ENCODE measurements around the gene DGKK.
"Not testable (repeated sequence)": the region's sequence is repeated elsewhere in the genome, so short reads cannot be mapped to it uniquely, and the experiment has no call there.

DGKK gene

GRCh38 chrX:50430917-50431575 is 39.6 kb downstream of the DGKK start:
- DNase-seq: no peak

- no peak for DNase-seq
These were observed 42.5 kb downstream of the DGKK start for GRCh38 chrX:50428174-50428573.

- no peak for DNase-seq
These were observed 62.6 kb downstream of the DGKK start for GRCh38 chrX:50407976-50408375.

GRCh38 chrX:50403903-50404302 is 66.7 kb downstream of the DGKK start:
- DNase-seq: no peak

GRCh38 chrX:50402886-50403285 is 67.7 kb downstream of the DGKK start:
- no peak for DNase-seq

- no peak for DNase-seq
These were observed 76.7 kb downstream of the DGKK start for GRCh38 chrX:50393902-50394301.

- no peak for DNase-seq
These were observed 84.1 kb downstream of the DGKK start for GRCh38 chrX:50386520-50386919.

- DNase-seq: no peak
These were observed 88.8 kb downstream of the DGKK start for GRCh38 chrX:50381729-50382415.

GRCh38 chrX:50375481-50376267 is 95.0 kb downstream of the DGKK start:
- no peak for DNase-seq

- no peak for DNase-seq
These were observed 97.7 kb downstream of the DGKK start for GRCh38 chrX:50372966-50373365.

GRCh38 chrX:50343917-50344316 is 126.7 kb downstream of the DGKK start:
- no peak for DNase-seq

- DNase-seq: no peak
These were observed 137.3 kb downstream of the DGKK start for GRCh38 chrX:50333308-50333707.

- not testable (repeated sequence) for DNase-seq
These were observed 138.0 kb downstream of the DGKK start for GRCh38 chrX:50332668-50333067.

- DNase-seq: no peak
These were observed 143.4 kb downstream of the DGKK start for GRCh38 chrX:50327235-50327634.
